HG03354 (cell line): ENCODE measurements around the gene SCFD2.

Experiments
- ATAC-seq: cut with Tn5 transposase; IDR thresholded peaks from one replicate; pipeline ENCODE4 v1.9.1; 2021; ENCODE audit warnings: mild to moderate bottlenecking; ENCODE audit not compliant: unreplicated experiment, poor library complexity, severe bottlenecking

The SCFD2 gene

GRCh38 chr4:52919461-52919860 lies 446.4 kb downstream of the SCFD2 start:
- ATAC-seq, result no peak

DNA sequence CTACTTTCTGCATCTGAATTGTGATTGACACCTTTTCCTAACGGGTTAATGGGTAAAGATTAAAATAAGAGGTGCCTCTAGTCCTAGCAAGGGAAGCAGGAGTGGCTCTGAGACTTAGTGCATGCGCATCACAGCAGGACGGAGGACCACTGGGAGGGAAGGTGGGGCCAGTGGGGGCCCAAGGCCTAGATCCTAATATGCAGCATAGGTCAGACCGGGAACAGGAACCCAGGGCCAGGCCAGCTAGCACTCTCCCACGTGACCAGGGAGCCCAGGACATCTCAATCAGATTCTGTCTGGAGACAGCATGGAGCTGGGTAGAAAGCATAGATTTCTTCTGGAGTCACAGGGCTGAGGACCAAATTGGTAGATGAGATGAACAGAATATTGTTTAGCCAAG lies 448.0 kb downstream of the SCFD2 start:
- no peak for ATAC-seq

DNA sequence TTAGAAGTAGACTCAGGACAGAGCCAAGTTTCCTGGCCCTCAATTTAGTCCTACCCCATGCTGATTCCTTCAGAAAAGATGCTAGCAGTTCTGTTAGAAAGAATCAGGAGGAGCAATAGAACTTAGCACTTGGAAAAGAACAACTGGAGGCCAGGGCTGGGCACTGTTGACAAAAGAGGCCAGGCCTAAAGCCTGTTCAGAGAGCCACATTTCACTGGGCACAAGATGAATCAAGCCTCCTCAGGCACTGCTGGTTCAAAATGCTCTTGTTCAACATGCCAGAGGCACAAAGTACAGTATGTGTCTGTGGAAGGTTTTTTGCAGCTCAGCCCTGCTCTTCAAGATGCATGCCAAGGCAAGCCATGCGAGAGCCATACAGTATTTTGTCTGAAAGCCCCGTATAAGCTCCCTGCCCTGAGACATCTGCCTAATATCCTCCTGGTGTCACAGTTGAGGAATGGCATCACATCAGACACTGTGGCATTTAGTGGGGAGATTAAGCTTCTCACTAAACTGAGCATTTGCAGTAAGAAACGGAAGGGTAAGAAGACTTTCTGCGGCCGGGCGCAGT lies 450.0 kb downstream of the SCFD2 start:
- no peak for ATAC-seq

DNA sequence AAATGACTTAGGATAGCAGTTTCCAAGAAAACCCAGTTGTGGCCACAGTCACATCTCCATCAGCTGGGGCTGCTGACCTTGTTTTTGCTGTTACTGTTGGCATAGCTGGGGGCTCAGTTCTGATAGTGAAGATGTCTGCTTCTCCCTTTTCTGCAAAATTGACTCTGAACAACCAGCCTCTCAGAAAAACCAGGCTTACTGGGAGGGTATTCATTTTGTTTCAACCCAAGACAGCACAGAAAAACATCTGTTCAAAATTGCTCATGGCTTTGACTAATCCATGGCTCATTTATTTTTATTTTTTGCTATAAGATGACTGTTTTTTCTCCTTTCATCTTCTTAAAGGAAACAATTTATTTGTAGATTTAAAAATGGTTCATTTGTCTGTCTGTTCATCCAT lies 450.7 kb downstream of the SCFD2 start:
- no peak for ATAC-seq

- ATAC-seq, result no peak
These were observed 451.7 kb downstream of the SCFD2 start for GRCh38 chr4:52914051-52914605.

DNA sequence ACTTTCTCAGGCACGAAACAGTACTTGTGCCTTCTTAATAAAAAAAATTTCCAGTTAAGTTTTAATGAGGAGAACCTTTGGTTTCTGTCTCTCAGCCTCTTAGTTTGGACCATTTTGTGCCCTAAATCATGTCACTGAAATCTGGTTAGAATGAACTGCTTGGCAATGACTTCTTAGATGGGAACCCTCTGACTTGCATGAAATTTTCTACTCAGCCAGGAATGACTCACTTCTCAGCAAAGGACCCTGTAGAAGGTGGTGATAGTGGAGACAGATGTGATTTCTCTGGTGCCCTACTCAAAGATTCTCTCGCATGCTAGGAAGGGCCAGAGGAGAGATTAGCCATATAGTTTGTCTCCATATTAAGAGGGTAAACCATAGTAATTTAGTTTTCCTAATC lies 453.3 kb downstream of the SCFD2 start:
- no peak for ATAC-seq

- ATAC-seq, result peak; percentile 79
These were observed 454.1 kb downstream of the SCFD2 start for GRCh38 chr4:52911684-52912294.

DNA sequence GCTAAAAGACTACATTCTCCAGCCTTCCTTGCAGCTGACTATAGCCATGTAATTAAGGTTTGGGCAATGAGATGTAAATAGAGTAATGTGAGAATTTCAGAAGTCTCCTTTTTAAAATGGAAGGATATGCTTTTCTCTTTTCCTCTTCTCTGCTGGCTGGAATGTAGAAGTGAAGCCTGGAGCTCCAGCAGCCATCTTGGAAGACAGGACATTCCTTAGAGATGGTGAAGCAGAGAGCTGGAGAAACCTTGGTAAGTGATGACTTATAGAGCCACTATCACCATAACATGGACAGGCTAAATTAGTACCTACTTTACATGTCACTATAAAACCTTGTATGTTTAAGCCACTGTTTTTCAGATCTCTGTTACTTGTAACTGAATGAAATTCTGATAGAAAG lies 455.7 kb downstream of the SCFD2 start:
- no peak for ATAC-seq

DNA sequence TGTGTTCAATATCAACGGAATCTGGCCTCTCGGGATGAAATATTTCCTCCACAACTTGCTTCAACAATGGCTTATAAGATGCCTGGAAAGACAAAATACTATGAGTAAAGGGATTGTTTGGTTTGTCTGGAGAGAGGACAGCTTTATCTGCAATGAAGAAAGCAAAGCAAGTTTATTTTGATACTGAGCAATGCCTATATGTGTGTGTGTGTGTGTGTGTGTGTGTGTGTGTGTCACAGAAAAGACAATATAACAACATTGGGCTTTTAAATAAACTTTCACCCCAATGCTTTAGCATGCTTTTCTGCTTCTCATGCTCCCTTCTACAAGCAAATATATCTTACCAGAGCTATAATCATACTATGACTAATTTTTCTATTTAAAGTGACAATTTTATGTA lies 458.4 kb downstream of the SCFD2 start:
- no peak for ATAC-seq

DNA sequence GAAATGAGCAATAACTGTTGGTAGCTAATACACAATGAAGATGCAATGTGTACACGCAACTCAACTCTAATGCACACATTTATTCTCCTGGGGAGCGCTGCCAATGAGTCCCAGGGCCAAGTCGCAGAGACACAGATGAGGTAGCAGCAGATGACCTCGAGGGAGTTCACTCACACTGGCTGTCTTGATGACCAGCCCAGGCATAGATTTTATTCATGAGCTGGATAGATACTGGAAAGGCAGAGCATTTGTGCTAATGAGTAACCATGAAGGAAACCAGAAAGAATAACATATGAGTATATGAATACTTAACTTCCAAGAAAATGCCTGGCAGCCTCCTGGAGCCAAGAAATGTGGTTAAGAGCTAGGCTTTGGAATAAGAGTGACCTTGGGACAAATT lies 461.4 kb downstream of the SCFD2 start:
- ATAC-seq, result no peak

- ATAC-seq, result no peak
These were observed 462.6 kb downstream of the SCFD2 start for GRCh38 chr4:52903273-52903672.

DNA sequence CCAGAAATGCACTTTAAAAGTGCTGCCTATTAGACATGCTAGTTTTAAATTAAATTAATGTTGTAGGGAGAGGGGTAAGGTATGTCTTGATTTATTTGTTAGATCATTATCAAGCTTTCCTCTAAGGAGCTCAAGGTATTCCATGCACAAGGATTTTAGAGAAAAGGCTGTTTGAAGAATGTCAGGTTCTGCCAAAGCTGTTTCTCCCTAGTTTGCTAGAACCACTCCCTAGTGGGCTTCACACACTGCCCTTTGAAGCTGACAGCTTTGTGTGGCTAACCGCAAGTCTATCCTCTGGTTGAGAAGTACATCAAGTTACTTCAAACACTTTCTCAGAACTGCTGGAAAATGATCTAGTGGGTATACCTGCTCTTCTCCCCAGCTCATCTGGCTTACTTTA lies 471.4 kb downstream of the SCFD2 start:
- ATAC-seq, result no peak

GRCh38 chr4:52892880-52893279 lies 473.0 kb downstream of the SCFD2 start:
- ATAC-seq, result no peak

DNA sequence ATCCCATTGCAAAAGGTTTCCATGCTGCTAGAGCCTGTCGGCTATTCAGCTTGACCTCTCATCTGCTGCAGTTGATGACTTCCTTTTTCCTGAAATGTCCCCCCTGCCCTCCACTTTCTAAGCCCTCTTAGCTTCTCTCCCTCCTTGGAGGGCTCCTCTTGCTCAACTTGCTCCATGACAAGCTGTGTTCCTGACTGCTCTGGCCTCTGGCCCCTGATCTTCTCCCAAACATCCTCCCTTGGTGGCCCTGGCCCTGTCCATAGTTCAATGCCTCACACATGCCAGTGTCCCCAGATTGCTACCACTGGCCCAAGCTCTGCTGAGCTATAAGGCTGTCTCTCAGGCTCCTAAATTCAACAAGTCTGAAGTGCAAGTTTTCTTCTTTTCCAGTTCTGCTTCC lies 474.1 kb downstream of the SCFD2 start:
- no peak for ATAC-seq

- no peak for ATAC-seq
These were observed 475.4 kb downstream of the SCFD2 start for GRCh38 chr4:52890521-52890791.

- no peak for ATAC-seq
These were observed 475.9 kb downstream of the SCFD2 start for GRCh38 chr4:52889778-52890520.

GRCh38 chr4:52889354-52889753 lies 476.5 kb downstream of the SCFD2 start:
- ATAC-seq, result no peak

DNA sequence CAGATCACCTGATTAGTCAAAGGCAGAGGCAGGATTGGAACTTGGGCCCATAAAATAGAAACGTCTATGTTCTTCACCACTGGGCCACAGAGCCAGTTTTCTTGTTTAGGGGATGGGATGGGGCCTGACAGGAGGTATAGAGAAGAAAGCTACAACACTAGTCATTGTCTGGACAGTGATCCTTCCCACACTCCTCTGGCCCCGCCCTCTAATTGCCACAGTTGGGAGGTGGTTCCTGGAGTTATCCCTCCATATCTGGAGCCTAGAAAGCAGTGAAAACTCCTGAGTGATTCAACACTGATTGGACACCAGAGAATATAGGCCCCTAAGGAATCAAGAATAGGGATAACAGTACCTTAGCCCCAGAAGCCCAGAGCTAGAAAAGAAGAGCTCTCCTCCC lies 480.9 kb downstream of the SCFD2 start:
- ATAC-seq, result no peak

GRCh38 chr4:52883707-52884669 lies 481.9 kb downstream of the SCFD2 start:
- no peak for ATAC-seq

GRCh38 chr4:52883183-52883621 lies 482.7 kb downstream of the SCFD2 start:
- no peak for ATAC-seq
